ENCODE results near the gene SS18.

GRCh38 chr18:25976554-25976953 lies 113.9 kb downstream of the SS18 start:
- no peak for TF ChIP-seq CTCF (IDR thresholded peaks at IDR 0.05; ENCODE audit: low read length)
- no peak for TF ChIP-seq EZH2 (IDR thresholded peaks at IDR 0.05; ENCODE audit: borderline replicate concordance, low read length)
